Measurements from ENCODE around the gene RAB42.
A peak's percentile ranks its signal among the peaks of the same experiment; 100 is the strongest.
"Not testable (repeated sequence)": the region's sequence is repeated elsewhere in the genome, so short reads cannot be mapped to it uniquely, and the experiment has no call there.

The RAB42 gene

DNA sequence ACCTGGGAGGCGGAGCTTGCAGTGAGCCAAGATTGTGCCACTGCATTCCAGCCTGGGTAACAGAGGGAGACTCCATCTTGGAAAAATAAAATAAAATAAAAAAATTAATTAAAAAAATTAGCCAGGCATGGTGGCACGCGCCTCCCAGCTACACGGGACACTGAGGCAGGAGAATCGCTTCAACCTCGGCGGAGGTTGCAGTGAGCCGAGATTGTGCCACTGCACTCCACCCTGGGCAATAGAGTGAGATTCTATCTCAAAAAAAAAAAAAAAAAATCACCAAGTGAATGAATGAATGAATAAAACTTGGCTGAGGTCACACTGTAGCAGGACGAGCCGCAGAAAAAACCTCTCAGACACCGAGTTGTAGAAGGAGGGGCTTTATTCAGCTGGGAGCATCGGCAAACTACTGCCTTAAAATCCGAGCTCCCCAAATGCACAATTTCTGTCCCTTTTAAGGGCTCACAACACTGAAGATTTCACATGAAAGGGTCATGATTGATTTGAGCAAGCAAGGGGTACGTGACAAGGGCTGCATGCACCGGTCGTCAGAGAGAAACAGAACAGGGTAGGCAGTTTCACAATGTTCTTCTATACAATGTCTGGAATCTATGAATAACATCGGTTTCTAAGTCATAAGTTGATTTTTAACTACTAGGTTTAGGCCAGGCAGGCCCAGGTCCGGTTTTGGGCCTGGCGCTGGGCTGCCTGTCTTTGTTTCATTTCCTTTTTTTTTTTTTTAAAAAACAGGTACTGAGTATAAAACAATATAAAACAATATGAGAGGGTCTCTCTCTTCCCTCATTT lies 5.3 kb upstream of the RAB42 start:
- DNase-seq = not testable (repeated sequence)

GRCh38 chr1:28592321-28593071 lies 431 bp downstream of the RAB42 start:
- DNase-seq = no peak

DNA sequence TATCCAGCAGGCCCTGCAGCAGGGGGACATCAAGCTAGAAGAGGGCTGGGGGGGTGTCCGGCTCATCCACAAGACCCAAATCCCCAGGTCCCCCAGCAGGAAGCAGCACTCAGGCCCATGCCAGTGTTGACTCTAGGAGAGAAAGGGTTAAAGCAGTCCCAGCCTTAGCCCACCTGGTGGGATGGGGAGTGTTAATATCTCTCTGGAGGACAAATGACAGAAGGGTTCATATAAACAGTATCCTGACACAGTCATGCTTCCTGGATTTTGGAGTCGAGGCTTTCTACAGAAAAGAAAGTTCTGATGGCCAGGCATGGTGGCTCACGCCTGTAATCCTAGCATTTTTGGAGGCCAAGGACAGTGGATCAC lies 1.9 kb downstream of the RAB42 start:
- DNase-seq = not testable (repeated sequence)

GRCh38 chr1:28594686-28595411 lies 2.8 kb downstream of the RAB42 start:
- not testable (repeated sequence) for DNase-seq

DNA sequence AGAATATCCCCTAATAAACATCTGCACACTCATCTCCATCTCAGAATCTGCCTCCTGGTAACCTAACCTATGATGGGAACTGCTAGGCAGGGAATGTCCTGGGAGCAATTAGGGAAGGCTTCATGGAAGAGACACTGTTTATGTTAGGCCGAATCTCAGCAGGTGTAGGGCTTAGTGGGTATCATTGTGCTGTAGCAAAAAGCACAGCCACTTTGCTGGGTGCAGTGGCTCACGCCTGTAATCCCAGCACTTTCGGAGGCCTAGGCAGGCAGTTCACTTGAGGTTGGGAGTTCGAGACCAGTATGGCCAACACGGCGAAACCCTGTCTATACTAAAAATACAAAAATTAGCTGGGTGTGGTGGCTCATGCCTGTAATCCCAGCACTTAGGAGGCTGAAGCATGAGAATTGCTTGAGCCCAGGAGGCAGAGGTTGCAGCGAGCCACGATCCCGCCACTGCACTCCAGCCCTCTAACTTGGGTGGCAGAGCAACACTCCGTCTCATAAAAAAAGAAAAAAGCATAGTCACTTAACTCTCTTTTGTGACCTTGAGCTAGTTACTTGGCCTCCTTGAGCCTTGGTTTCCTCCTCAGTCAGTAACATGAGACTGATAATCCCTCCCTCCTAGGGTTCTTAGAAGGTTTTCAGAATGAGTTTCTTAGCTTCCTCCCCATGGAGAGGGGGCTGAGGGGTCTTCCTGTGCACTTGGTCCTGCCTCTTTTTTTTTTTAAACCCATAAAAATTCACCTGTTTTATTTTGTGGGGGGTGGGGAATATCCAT lies 3.5 kb downstream of the RAB42 start:
- DNase-seq = no peak

GRCh38 chr1:28596276-28596675 lies 4.2 kb downstream of the RAB42 start:
- DNase-seq = not testable (repeated sequence)

DNA sequence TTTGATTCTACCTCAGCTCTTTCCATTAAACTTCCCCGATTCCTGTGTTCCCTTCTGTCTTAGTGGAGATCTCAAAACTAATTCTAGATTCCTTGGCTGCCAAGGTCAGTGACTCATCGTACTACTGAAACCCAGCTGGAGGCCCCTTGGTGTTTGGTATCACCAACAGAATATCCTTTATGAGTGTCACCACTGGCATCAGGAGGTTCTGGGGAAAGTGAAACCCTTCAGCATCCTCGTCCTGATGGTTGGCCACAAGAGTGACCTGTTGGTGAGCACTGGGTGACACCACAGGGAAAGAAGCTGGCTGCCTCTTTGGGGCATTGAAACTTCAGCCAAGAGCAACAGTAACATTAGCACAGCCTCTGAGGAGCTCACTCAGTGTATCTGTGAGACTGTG lies 9.6 kb downstream of the RAB42 start:
- DNase-seq = no peak

GRCh38 chr1:28602536-28603439 lies 10.7 kb downstream of the RAB42 start:
- no peak for DNase-seq

DNA sequence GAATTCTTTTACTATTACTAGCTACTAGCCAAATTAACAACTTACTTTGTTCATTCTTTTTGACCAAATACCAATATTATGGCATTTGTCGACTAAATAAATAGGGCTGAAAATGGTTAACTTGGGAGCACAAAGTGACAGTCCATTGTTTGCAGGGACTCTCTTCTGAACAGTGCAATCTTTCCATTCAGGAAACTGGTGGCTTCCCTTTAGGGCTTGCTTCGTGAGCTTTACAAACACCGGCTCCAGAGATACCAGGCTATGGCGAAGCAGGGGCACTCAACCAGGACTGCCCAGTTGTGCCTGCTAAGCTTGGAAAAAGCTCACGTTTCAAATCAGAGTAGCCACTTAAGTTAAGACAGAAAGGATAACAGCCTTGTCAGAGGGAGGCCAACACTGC lies 12.3 kb downstream of the RAB42 start:
- no peak for DNase-seq

DNA sequence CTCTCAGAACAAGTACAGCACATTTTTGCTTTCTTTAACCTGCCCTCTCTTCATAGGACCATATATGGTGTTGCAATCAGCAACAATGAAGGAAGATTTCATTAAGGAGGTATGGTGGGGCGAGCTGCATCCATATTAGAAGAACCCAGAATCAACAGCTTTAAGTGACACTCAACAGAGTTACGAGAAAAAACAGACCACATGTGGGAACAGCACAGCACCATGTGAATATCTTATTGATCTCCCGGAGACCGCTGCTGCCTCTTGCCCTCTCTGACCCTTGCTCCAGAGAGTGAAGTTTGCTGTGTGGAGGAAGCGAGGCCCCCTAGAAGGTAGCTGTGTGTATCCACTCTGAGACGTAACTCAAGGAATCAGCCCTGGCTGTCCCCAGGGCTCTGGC lies 12.9 kb downstream of the RAB42 start:
- no peak for DNase-seq

DNA sequence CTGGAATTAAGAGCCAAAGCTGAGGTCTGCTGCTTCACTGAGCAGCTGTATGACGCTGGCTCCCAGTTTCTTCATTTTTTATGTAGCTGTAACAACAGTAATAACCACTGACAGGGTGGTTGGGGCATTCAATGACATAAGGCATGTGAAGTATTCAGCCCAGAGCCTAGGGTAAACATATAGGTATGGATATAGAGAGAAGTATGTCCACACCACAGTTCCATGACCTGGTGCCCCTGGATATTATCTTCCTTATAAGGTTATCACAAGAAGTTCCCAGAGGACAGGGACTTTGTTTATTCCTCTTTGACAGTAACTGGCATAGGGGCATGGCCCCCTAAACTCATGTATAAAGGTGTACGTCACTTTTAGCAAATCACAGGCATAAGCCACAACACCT lies 14.7 kb downstream of the RAB42 start:
- no peak for DNase-seq

- DNase-seq = no peak
Measured at GRCh38 chr1:28613175-28613574, 21.1 kb downstream of the RAB42 start.

- no peak for DNase-seq
Measured at GRCh38 chr1:28631713-28632112, 39.6 kb downstream of the RAB42 start.

DNA sequence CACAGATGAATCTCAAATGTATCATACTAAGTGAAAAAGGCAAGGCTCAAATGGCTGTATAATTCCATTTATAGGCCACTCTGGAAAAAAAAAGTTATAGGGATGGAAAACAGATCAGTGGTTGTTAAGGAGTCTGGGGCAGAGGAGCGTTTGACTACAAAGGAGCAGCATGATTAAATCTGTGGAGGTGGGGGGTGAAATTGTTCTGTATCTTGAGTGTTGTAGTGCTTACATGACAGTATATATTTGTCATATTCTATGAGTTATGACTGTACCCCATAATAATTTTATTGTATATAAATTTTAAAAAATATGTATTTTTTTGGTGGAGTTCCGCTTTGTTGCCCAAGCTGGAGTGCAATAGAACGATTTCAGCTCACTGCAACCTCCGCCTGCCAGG lies 40.5 kb downstream of the RAB42 start:
- no peak for DNase-seq

GRCh38 chr1:28640766-28641165 lies 48.7 kb downstream of the RAB42 start:
- DNase-seq = no peak

DNA sequence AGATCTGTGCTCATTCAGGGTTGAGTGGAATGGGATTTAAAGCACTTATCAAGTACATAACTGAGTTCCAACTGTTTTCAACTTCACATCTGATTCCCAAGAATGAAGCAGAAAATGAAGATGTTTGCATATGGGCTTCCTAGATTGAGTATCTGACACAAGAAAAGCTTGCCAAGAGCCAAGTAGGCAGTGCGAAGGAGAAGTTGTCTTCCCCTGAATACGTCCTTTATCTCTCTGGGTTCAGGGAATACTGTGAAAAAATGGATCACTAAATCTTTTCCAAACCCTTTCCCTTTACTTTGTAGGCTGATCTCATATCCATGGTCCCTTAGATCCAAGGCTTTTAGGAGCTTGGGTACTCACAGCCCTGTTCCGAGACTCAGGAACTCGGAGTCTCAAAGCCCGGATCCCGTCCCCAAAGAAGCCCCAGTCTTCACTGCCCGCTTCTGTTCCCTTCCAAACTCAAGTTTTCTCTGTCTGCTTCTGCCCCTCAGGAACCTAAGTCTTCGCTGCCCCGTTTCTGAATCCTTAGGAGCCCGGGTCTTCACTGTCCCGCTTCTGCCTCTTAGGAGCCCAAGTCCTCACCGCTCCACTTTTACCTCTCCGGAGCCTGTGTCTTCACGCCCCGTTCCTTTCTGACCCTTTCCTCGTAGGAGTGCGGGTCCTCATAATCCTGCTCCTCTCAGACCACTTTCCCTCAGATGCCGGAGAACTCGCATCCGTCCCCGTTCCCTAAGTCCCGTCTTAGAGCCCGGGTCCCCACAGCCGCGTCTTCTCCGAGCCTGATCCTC lies 50.2 kb downstream of the RAB42 start:
- no peak for DNase-seq

- DNase-seq = peak; percentile 70
Measured at GRCh38 chr1:28642847-28643635, 51.0 kb downstream of the RAB42 start, which contains the start of gene TAF12. TSS of gene TAF12 (minus strand) at chr1:28643067. CDS start at chr1:28622081, 20,986 bp downstream.

- DNase-seq = no peak
Measured at GRCh38 chr1:28644494-28644893, 52.4 kb downstream of the RAB42 start.
